ENCODE measurements around the gene CCT7. TPM values are rescaled to one million over a fixed set of nuclear protein-coding genes. Genes with fewer than 3 reads are reported as not detected.

The CCT7 gene
- total RNA-seq, 1 donor from 2014 or later: 256 TPM

DNA sequence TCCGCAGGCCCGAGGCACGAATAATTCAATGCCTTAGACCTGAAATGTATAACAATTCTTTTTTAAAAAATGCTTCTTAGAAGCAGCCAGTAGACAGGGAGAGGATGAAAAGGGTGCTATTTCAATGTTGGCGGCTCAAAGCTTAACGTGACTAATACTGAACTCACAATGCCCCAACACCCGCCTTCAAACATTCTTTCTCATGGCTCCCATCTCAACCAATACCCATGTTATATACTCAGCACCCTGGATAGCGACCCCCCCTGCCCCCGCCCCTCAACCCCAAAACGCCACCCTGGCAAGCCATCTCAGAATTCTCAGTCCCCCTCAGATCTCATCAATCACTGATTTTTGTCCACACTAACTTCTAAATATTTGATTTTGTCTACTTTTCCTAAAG is 45.7 kb downstream of the CCT7 start:
- Mint-ChIP-seq H3K4me3 (ENCODE audit: low read depth) (no peak overlapping the region), H3K27ac (no peak overlapping the region), H3K27me3 (peaks cover 15% of the 10 kb centered on the region), H3K9me3 (ENCODE audit: low read depth) (no peaks in the 10 kb centered on the region), H3K4me1 (ENCODE audit: low read depth) (no peaks in the 10 kb centered on the region), H3K36me3 (ENCODE audit: insufficient read depth) (no peaks in the 10 kb centered on the region)
- TF ChIP-seq, protein P1, sequence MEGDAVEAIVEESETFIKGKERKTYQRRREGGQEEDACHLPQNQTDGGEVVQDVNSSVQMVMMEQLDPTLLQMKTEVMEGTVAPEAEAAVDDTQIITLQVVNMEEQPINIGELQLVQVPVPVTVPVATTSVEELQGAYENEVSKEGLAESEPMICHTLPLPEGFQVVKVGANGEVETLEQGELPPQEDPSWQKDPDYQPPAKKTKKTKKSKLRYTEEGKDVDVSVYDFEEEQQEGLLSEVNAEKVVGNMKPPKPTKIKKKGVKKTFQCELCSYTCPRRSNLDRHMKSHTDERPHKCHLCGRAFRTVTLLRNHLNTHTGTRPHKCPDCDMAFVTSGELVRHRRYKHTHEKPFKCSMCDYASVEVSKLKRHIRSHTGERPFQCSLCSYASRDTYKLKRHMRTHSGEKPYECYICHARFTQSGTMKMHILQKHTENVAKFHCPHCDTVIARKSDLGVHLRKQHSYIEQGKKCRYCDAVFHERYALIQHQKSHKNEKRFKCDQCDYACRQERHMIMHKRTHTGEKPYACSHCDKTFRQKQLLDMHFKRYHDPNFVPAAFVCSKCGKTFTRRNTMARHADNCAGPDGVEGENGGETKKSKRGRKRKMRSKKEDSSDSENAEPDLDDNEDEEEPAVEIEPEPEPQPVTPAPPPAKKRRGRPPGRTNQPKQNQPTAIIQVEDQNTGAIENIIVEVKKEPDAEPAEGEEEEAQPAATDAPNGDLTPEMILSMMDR (IDR thresholded peaks at IDR 0.05; ENCODE audit: unreplicated experiment): no peak
- no peak for DNase-seq (ENCODE audit: low spot score, unreplicated experiment)

DNA sequence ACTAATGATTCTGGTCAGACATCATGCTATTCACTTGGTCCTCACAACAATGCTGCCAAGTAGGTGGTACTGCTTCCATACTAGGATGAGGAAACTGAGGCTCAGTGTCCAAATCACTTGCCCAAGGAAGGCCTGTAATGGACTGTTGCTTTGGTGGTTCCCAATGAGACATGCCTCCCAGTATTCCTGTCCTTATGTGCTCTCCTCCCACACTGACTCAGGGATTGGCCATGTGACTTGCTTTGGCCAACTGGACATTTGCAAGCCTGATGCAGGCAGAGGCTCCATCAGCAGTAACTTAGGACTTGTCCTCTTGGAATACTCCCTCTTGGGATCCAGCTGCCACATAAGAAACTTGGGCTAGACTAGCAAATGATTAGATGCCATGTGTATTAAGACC is 47.1 kb downstream of the CCT7 start:
- Mint-ChIP-seq H3K27ac (no peak overlapping the region), H3K27me3 (peaks cover 28% of the 10 kb centered on the region), H3K4me3 (ENCODE audit: low read depth) (no peak overlapping the region), H3K36me3 (ENCODE audit: insufficient read depth) (no peaks in the 10 kb centered on the region), H3K9me3 (ENCODE audit: low read depth) (no peaks in the 10 kb centered on the region), H3K4me1 (ENCODE audit: low read depth) (no peaks in the 10 kb centered on the region)
- TF ChIP-seq, protein P1 (IDR thresholded peaks at IDR 0.05; ENCODE audit: unreplicated experiment): no peak
- DNase-seq (ENCODE audit: low spot score, unreplicated experiment): no peak

DNA sequence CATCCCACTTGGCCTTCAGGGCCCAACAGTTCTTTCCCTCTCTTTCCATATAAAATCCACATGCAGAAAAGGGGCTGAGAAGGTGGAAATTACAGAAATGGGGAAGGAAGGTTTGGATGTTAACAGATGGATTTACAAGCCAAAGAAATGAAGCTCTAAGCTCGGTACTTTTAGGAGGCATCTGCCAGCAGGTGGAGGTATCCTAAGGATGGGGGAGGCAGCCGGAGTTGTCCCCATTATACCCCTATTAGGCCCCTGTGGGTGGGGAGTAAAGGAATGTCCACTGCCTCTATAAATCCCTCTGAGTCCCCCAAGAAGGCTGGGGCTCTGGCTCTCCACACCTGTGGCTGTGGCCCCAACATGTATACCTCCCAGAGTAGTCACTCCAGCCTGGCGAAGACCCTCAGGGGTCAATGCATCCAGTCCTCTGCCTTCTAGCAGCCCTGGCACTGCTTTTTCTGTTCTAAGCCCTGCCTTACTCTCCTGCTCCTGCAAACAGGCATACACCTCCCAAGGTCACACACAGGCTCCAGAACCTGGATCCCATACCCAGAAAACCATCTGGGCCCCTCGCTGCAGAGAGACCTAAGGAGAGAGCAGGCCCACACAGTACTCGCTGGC is 48.9 kb downstream of the CCT7 start:
- Mint-ChIP-seq H3K36me3 (ENCODE audit: insufficient read depth) (no peaks in the 10 kb centered on the region), H3K27ac (peak overlapping the region; percentile 31), H3K27me3 (peaks cover 45% of the 10 kb centered on the region), H3K4me3 (ENCODE audit: low read depth) (peak overlapping the region; percentile 75), H3K9me3 (ENCODE audit: low read depth) (no peaks in the 10 kb centered on the region), H3K4me1 (ENCODE audit: low read depth) (no peaks in the 10 kb centered on the region)
- TF ChIP-seq, protein P1 (IDR thresholded peaks at IDR 0.05; ENCODE audit: unreplicated experiment): no peak
- DNase-seq (ENCODE audit: low spot score, unreplicated experiment): no peak

DNA sequence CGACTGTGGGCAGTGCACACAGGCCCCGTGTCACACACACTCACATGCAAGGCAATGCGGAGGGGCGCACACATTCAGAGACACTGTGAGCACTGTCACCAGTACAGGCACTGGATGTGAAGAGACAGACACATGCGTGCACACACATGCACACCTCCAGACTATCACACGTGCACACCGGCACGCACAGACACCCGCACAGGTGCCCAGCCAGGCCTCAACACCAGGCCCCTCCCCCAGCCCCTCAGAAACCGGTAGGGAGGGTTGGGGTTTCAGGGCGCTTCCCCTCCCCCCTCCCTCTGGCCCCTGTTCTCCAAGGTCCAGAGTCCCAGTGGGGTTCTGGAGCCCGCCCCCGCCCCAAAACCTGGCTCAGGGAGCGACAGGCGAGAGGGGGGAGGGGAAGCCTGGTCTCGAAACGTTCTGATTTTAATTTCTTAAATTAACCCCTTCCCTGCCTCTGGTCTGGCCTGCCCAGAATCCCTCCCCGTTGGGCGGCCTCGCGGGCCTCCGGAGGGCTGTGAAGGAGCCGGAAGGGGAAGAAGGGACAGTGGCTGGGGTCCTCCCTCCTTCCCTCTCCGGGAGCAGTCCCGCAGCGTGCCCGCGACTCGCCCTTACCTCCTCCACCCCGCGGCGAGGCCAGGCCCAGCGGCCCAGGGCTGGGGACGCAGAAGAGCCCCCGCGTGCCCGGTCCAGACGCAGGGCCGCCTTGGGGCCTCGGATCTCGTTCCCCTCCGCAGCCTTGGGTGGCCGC is 49.6 kb downstream of the CCT7 start:
- Mint-ChIP-seq H3K4me1 (ENCODE audit: low read depth) (no peaks in the 10 kb centered on the region), H3K9me3 (ENCODE audit: low read depth) (no peaks in the 10 kb centered on the region), H3K36me3 (ENCODE audit: insufficient read depth) (no peaks in the 10 kb centered on the region), H3K27ac (peak overlapping the region; percentile 31), H3K4me3 (ENCODE audit: low read depth) (peak overlapping the region; percentile 75), H3K27me3 (peaks cover 52% of the 10 kb centered on the region)
- TF ChIP-seq, protein P1 (IDR thresholded peaks at IDR 0.05; ENCODE audit: unreplicated experiment): no peak
- DNase-seq (ENCODE audit: low spot score, unreplicated experiment): no peak

DNA sequence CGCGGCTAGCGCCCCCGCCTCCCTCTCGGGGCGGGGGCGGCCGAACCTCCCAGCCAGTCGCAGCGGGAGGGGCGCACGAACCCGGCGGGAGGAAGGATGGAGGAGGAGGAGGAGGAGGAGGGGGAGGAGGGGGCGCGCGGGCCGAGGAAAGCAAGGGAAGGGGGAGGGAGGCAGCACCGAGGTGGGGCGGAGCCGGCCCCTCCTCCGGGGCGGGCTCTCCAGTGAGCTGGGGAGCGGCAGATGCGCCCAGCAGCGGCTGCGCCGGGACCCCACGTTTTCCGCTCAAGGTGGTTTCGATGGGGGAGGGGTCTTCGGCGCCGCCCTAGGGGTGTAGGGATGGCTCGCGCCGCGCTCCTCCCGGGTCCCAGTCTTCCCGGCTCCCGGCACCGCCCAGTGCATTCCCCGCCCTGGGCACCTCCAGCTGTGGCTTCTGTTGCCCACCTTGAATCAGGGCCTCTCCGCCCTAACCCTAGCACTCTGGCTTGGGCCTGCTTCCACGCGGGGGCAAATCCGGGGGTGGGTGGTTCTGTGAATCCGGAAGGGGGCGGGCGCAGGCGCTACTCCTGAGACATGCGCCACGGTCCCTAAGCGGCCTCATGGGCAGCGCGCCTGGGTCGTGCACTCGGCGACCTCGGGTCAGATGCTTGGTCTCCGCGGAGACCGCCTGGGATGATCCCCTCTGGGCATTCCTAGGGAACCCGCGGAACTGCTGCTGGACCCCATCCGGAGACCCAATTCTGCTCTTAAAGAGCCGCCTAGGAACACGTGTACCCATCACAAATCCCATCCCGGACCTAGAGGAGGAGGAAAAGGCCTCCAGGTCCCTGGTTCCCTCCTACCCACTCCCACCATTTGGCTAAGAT is 50.4 kb downstream of the CCT7 start, which contains the start of gene FBXO41:
Gene FBXO41, minus strand, starts transcription at position 183 of the 863 bp plus-strand sequence. CDS start 14,848 bp downstream, outside the sequence.
- Mint-ChIP-seq H3K36me3 (ENCODE audit: insufficient read depth) (no peaks in the 10 kb centered on the region), H3K27me3 (peaks cover 52% of the 10 kb centered on the region), H3K27ac (peak within 1 kb of the TSS; percentile 31), H3K4me3 (ENCODE audit: low read depth) (peak within 1 kb of the TSS; percentile 75), H3K9me3 (ENCODE audit: low read depth) (no peaks in the 10 kb centered on the region), H3K4me1 (ENCODE audit: low read depth) (no peaks in the 10 kb centered on the region)
- no peak for DNase-seq (ENCODE audit: low spot score, unreplicated experiment)
- TF ChIP-seq, protein P1 (IDR thresholded peaks at IDR 0.05; ENCODE audit: unreplicated experiment): no peak
